Retina (tissue), 1 donor: ENCODE data around the gene FILIP1L.
"Not testable (repeated sequence)": the region's sequence is repeated elsewhere in the genome, so short reads cannot be mapped to it uniquely, and the experiment has no call there.

Experiments used
- DNase-seq: peaks from one replicate; pipeline ENCODE4 v3.0.0-alpha.2; 2016

Gene FILIP1L

DNA sequence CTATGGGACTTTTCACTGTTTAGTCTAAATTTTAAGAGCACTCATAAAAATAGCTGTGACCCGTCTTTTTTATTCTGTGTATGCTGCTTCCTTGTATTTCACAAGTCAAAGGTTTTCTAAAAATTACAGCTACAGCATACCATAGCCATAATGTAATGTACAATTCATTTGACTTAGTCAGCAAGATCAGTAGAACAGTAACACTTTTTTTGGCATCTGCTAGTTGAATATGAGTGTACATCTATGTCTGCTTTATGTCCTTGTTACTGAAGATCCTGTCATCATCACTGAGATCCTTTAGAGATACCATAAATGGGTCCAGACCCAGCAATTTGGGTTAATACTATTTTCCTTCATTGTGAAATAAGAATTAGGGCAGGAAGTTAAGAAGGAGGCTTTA is 254.5 kb downstream of the FILIP1L start:
- no peak for DNase-seq

DNA sequence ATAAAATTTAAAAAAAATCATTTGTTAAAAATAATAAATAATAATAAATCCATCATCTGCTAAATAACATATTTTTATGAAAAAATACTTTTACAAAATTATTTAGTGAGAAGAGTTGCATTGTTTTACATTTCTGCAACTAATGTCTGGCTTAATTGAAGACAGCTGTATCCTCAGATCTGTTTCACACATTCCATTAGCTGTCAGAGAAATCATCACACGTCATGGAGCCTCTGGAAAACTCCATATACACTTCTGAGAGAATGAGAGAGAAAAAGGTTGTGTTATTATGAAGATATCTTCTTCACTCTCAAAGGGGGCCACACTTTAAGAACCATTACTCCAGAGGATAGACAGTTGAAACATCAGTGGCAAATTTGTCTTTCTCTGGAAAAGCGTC is 255.8 kb downstream of the FILIP1L start:
- no peak for DNase-seq

DNA sequence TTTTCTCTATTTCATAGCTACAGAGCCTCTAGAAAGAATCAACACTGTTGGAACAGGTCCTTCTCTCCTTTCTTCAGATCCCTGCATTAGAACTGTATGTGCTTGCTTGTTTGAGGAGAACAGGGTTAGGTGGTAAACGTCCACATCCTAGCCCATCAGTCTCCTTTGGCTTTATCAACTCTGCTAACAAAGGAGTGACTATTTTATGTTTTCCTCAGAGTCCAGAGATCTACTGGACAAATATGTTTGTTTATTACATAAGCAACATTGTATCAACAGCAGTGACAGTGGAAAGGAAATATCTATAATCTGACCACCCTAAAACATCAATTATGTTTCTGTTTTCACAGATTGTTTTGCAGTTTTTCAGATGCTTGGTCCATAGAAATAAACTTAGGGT is 257.0 kb downstream of the FILIP1L start:
- no peak for DNase-seq

DNA sequence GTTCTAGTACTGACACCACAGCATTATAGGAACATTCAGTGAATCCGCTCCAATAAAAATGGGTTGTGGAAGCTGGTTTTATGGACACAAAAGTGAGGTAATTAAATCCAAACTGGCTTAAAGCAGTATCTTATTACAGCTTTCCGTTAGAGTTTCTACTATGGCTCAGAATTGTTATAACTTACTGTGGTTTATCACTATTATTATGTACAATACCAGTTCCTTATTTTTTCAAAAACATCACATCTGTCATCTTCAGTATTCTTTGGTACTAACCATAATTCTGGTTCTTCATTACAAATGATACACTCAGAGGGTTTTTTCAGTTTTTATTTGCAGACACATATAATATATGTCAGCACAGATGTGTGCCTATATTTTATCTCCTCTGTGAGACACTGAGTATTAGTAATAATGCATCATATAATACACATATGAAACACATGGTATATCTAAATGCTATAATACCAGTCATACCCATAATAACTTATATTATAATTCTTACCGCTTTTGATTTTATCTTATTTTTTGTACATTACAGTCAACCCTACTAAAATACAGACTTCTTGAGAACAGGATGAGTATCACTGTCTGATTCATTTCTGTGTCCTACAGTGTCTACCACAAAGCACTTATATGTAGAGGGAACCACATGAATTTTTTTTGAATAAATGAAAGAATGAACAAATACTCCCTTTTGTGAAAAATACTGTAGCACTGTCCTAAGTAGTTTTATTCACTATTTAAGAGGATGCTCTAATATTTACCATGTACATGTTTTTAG is 257.7 kb downstream of the FILIP1L start:
- DNase-seq: no peak

DNA sequence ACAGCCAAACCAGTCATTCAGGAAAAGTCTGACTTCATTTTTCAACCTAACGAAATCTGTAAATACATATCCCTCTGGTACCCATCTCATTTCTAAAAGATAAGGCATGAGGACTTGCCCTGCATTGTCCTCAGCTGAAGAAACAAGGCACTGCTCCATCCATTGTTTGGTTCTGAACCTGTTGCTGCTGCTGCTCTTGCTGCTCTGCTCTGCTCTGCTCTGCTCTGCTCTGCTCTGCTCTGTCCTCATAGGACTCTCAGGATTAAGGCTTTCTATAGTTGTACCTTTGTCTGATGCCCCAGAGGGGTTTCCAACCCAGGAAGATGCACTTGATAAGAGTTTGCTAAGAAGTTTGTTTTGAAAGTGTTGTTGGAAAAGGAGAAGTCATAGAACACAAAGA is 258.4 kb downstream of the FILIP1L start:
- no peak for DNase-seq

DNA sequence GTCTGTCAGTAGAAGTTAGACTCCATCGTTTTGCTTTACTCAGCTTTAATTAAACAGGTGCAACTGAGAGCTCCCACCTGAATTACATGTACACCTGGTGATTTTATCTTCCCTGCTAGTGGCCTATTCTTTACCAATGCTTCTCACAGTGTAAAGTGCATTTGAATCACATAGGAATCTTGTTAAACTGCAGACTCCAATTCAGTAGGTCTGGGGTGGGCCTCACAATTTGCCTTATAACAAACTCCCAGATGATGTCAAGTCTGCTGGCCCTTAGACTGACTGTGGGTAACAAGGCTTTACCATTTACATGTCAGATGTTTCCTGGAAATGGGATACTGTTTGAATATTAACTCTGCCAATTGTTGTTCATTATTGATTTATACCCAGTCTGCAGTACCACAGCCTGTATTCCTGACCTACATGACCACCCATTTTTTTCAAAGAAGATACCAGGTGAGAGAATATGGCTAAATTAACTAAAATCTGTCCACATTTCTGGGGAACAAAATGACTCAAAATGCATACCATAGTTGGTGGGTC is 259.5 kb downstream of the FILIP1L start:
- no peak for DNase-seq

DNA sequence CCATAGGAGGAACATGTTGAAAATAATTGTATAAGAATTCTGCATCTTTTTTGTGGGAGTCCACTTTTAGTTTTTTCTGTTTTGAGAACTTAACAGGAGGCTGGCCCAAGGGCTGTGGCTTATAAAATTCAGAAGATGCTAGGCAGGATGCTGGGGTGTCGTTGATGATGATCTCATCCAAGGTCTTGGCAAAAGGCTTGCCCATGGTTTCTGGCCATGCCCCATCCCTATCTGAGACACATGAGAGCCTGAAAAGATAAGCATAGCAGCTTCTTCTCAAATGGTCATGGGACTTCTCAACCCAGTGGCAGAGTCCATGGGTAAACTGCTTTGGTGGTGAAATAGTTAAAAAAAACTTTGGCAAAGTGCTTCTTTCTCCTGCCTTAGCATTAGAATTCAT is 261.4 kb downstream of the FILIP1L start:
- DNase-seq: no peak

DNA sequence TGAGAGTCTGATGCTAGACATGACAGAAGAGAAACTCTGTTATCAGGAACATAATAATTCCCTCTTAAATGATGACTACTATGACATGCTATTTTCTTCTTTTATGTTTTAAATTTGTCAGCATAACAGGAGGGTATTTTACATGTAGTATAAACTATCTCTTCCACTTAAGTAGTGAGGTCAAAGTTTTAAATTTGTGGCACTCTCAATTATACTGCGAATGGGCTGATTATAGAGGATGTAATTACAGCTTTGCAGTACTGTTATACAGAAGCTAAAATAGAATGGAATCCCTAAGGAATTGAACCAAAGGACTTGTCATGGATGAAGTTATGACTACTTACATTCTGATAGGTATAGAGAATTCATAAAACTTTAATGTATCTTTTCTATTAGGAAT is 262.3 kb downstream of the FILIP1L start:
- no peak for DNase-seq

DNA sequence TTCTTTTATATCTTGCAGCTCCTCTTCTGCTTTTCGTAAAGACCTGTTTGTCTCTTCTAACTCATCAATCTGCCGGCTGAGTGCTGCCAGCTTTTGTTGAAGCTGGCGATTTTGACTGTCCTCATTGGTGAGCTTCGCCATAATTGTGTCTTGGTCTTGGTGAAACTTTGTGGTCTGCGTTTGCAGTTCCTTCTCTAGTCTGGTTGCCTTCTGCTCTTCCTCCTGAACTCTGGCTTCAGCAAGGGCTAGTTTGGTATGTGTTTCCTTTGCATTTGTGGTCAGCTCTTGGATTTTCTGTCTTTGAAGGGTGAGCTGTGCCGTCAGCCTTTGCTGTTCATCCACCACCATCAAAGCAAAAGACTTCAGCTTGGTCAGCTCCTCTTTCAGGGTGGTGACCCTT is 263.7 kb downstream of the FILIP1L start:
- DNase-seq: no peak

DNA sequence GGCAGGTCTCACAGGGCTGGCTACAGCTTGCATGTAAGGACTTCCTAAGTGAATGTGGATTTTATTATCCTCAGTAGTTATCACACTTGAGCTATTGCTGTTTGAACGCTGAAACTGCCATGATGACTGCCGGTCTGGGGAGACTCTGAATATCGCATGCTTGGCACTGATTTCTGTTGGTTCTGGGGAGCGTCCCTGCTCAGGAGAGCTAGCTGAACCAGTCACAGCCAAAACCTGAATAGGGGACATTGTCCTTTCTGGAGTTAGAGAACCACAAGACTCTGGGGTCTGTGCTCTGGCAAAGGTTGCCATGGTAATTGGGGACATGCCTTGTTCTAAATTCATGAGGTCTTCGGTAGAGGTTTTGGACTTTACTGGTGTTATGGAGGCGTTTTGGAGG is 265.9 kb downstream of the FILIP1L start:
- DNase-seq: no peak

DNA sequence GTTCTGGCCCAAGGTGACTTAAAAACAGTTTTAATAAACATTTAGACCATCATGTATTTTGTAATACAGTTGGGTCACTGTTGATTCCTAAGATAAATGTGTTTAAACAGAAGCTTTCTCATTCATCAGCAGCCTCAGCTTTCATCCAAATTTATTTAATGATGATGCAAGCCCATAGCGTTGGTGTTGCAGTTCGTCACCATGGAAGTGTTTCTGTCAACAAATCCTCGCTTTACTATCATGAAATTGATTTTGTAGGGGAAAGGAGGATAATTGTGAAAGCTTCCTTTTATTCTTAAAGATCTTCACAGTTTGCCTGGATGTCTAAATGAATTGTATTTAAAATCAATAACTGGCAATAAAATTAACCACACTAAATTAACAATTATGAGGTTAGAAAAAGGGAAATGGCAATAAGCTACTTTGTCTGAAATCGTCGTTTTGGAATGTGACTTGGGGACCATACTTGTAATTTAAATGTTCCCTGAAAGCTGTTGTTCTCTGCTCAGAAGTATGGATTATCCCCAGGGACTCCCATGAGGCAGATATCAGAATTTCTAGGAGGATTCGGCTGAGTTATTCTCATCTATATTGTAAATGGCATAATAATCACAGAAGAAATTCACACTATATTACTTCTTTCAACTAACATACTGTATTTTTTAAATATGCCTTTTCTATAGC is 267.7 kb downstream of the FILIP1L start:
- no peak for DNase-seq

DNA sequence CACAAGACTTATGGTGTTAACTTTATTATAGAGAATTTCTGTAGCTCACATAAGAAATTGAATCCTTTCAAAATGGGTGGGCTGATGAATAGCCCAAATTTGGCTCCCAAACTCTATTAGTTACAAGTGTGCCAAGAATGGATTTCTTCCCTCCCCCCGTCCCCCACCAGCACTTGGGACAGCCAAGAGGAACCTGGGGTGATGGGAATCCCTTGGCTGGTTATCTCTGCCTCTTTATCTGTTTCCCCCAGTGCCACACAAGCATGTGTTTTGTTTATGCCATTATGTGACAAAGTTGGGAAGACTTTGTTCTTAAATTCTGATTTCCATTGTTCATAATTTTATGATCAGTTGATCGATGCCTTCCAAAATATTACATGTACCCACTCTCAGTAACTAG is 268.3 kb downstream of the FILIP1L start:
- no peak for DNase-seq

DNA sequence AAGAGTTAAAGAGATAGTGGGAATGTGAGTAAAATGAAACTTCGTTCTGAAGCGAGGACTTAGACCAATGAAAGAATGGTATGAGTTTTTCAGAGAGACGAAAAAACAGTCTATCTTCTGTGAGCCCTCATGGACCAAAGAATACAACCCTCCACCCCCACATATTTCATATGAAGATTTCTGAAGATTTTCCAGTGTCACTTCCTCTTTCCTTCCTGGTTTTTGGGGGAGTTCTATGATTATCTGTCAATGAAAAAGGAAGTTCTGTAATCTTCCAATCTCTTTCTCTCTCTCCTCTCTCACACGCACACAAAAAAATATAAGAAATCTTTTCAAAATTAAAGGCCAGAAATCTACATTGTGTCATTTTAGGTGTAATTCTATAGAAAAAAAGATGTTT is 269.0 kb downstream of the FILIP1L start:
- no peak for DNase-seq

DNA sequence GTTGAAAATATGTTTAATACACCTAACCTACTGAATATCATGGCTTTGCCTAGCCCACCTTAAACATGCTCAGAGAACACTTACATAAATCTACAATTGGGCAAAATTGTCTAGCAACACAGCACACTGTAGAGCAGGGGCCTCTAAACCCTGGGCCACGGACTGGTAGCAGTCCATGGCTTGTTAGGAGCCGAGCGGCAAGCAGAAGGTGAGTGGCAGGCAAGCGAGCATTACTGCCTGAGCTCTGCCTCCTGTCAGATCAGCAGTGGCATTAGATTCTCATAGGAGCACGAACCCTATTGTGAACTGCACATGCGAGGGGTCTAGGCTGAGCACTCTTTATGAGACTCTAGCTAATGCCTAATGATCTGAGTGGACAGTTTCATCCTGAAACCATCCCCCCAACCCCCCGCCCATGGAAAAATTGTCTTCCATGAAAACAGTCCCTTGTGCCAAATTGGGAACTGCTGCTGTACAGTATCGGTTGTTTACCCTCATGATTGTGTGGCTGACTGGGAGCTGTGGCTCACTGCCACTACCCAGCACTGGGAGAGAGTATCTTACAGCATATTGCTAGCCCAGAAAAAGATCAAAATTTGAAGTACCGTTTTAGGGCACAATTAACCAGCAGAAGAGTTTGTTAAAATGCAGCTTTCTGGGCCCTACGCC is 270.6 kb downstream of the FILIP1L start:
- DNase-seq: peak; percentile 47

DNA sequence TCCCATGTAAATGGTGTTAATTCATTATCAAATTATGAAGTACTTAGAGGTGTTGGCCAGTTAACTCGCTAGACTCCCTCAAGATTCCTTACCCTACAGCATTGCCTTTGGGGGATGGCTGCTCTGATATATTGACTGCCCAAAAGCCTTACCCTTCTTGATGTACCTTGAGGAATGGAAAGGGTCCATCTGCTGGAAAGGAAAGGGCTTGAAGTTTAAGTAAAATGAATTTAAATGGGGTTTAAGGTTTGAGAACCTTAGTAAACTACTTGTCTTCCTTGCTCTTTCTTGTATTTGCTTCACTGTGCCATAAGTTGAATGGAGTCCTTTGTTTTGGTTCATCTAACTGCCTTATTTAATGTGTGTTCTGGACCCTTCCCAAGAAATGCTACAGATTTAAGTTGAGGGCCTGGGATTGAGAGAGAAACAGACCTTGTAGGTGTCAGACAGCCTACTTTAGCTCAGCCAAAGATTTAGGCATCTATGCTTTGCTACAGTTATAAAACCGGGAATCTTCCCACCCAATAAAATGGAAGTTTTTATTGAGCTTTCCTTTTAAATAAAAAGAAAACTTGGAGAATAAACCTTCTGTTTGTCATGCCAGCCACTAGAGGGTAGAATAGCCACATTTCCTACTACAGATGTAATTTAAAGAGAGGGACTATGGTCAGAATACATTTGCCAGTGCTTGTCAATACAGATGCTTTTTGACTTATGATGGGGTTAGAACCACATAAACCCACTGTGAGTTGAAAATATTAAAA is 271.3 kb downstream of the FILIP1L start:
- peak; percentile 41 for DNase-seq

DNA sequence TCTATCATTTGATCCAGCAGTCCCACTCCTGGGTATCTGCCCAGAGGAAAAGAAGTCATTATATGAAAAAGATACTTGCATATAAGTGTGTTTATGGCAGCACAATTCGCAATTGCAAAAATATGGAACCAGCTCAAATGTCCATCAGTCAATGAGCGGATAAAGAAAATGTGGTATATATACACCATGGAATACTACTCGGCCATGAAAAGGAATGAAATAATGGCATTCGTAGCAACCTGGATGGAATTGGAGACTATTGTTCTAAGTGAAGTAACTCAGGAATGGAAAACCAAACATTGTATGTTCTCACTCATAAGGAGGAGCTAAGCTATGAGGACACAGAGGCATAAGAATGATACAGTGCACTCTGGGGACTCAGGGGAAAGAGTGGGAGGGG is 272.4 kb downstream of the FILIP1L start:
- not testable (repeated sequence) for DNase-seq

DNA sequence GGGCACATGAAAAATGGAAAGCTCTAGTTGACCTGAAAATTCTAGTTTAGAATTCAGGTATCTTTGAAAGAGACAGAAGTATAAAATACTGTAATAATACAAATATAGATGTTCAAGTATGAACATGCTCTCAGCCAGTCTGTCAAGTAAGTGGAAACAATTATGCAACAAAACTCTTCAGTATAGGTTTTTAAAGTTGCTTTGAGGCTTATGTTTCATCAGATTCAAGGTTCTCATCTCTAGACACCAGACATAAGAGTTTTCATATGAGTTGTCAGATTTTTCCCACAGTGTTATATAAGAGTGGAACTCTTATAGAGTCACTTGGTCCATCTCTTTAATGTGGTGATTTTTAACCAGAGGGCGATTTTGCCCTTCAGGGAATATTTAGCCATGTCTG is 274.7 kb downstream of the FILIP1L start:
- DNase-seq: no peak

DNA sequence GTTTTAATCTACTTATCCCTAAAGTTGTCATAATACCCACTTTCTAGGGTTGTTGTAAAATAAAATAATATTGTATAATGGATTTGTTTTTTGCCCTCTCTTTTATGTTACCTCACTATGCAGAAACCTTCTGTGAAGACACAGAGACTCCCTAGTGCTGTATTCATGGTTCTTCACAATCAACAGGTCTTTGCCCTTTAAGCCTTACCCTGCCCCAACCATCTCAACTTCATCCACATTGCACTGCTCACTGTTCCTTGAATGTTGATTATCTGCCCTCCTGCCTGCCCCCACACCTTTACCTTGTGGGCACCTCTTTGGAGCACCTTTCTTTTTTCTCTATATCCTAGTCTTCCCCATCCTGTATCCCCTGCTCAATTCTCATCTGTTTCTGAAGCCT is 275.5 kb downstream of the FILIP1L start:
- no peak for DNase-seq

DNA sequence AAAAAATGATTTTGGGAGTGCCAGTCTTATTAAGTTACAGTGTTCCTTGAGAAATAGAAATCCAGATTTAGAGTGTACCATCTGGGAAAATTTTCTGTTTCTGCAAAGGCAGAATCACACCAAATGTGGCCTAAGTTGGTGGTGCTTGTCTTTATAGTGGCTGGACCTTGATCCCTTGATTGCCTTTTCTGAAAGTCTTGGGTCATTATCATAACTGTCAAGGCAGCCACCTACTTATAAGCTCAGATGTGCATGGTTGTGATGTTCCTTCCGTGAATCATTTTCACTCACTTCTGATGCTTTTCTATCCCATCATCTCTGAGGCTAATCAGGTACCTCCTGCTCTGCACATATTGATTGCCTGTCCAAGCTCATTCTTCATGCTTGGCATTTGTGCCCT is 276.6 kb downstream of the FILIP1L start:
- DNase-seq: no peak

DNA sequence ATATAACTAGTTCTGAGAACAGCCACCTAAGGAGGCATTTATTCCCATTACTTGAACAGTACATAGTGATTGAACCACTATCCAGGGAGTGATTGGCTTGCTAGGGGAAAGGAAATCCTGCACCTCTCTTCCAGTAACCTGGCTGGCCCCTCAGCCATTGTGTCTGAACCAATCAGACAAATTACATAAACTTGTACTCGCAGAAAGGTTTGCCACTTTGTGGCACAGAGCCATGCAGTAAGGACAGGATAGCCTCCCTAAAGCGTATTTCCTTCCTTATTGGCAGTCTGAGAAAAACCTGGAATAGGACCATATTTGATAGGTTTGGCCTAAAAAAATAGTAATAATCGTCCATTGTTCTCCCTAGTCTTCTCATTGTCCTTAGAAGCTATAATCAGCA is 277.6 kb downstream of the FILIP1L start:
- DNase-seq: no peak

DNA sequence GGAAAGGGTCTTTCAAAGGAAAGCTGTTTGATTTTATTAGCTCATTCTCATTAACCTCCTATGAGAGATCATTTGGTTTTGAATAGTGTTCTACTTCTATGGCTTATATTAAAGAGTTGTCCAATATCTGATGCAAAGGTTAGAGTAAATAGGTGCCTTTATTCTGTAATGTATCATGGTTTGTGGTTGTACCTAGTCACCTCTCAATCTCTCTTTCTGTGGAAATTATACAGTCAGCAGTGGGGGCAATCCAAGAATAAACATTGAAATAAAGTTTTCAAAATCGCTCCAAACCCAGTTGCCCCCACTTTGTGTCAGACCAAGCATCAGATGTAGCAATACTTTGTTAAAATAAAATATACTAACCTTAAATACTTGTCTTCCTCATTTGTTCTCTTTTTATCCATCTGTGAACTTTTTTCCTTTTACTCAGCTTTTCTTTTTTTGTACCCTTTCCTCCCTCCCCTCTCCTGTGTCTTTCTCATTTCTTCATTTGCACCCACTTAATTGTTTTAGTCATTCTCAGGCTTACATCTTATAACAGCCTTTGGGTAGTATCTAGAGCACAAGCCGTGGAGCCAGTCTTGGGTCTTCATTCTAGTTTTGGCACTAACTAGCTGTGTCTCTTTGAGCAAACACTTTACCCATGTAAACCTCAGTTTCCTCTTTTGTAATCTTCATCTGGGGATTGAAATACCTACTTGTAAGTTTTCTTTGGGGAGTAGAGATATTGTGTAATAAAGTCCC is 279.9 kb downstream of the FILIP1L start:
- no peak for DNase-seq

DNA sequence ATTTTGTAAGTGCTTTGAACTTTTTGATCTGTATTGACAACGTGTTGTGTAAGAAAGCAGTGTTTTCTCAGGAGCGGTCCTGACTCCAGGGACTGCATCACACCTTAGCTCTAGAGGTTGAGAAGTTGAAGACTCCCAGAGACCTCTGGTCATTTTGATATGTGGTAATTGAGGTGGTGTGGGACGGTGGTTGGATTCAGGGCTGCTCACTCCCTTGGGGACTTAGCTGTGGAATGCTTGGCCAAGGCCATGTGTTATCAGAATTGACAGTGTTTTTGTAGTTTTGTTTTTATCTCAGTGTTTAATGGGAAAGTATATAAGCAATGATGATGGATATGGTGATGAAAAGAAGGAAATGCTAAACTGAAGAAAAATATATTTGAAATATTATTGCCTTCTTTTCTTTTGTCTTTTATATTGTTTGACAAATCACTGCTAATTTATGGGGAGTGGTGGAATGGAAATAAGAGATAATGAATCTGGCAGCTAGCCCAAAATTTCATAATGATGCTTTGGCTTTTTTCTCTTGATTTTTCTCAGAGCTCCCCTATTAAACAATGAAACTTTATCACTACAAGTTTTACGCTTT is 280.6 kb downstream of the FILIP1L start:
- no peak for DNase-seq
